H1 (cell line): ENCODE measurements around the gene FBXO28. TPM values are rescaled to one million over a fixed set of nuclear protein-coding genes. Genes with fewer than 3 reads are reported as not detected.

ENCODE experiments used
- CTCF ChIA-PET: fragments of 300-600 bp; sonication (Branson Sonifier 250); formaldehyde crosslinking; loops from one replicate; lab custom pipeline; 2021; ENCODE audit not compliant: partially characterized antibody; lab: Charles Lee
- POLR2A ChIA-PET: fragments of 300-600 bp; sonication (Branson Sonifier 250); formaldehyde crosslinking; loops from one replicate; lab custom pipeline; 2021; ENCODE audit warnings: inconsistent platforms; ENCODE audit not compliant: partially characterized antibody; lab: Charles Lee
- DNase-seq, 2 experiments: peaks; one replicate each; pipeline versions ENCODE4 v3.0.0 to v3.0.0-alpha.2; 2010 to 2022; ENCODE audit warnings: low spot score in 2 of 2, low read depth in 1 of 2, mixed read lengths in 1 of 2
- FAIRE-seq: peaks from 2 replicates; lab custom pipeline; 2011; peaks lifted over from hg19 to GRCh38; lab: Jason Lieb, UNC
- H2AFZ ChIP-seq: 2 replicates; pipeline ENCODE4 v1.8.1; 2012; ENCODE audit warnings: low read length, inconsistent platforms
- H2AK5ac ChIP-seq: 2 replicates; pipeline ENCODE4 v1.6.1; 2013; ENCODE audit warnings: low read depth, low read length
- H2BK120ac ChIP-seq: replicated peaks from 2 replicates; pipeline ENCODE3; 2013; ENCODE audit warnings: low read depth, low read length, inconsistent platforms
- H2BK12ac ChIP-seq: 2 replicates; pipeline ENCODE4 v1.6.1; 2013; ENCODE audit warnings: low read depth, low read length
- H2BK15ac ChIP-seq: 2 replicates; pipeline ENCODE4 v1.6.1; 2013; ENCODE audit warnings: low read length
- H2BK20ac ChIP-seq: 2 replicates; pipeline ENCODE4 v1.6.1; 2013; ENCODE audit warnings: low read length
- H2BK5ac ChIP-seq: 2 replicates; pipeline ENCODE4 v1.6.1; 2013; ENCODE audit warnings: low read depth, low read length
- H3K14ac ChIP-seq: 2 replicates; pipeline ENCODE4 v1.6.1; 2013; ENCODE audit warnings: inconsistent platforms; ENCODE audit not compliant: insufficient read length
- H3K18ac ChIP-seq: 2 replicates; pipeline ENCODE4 v1.6.1; 2013; ENCODE audit warnings: low read length; ENCODE audit errors: extremely low read depth
- H3K23ac ChIP-seq: 2 replicates; pipeline ENCODE4 v1.6.1; 2013; ENCODE audit warnings: inconsistent platforms; ENCODE audit not compliant: insufficient read length
- H3K23me2 ChIP-seq: 2 replicates; pipeline ENCODE4 v1.6.1; 2013; ENCODE audit warnings: low read depth, low read length
- H3K27ac ChIP-seq: 2 replicates; pipeline ENCODE4 v1.6.1; 2011; ENCODE audit warnings: low read depth, low read length, inconsistent platforms
- H3K27me3 ChIP-seq, 4 experiments: replicated peaks in 1 of 4; 1 replicate in 1 of 4; 2 replicates in 3 of 4; pipeline versions ENCODE4 v1.6.1 to v1.8.1; 2011 to 2013; ENCODE audit warnings: low read length in 3 of 4, mild to moderate bottlenecking in 3 of 4, inconsistent platforms in 2 of 4, mixed read lengths in 2 of 4, moderate library complexity in 1 of 4; ENCODE audit not compliant: control insufficient read depth in 3 of 4, insufficient read depth in 3 of 4; ENCODE audit errors: extremely low read depth in 1 of 4
- H3K36me3 ChIP-seq, 4 experiments: 2 replicates each; pipeline versions ENCODE4 v1.6.1 to v1.8.1; 2011 to 2013; ENCODE audit warnings: mild to moderate bottlenecking in 4 of 4, low read length in 3 of 4, moderate library complexity in 2 of 4, control low read depth in 1 of 4, inconsistent platforms in 1 of 4; ENCODE audit not compliant: insufficient read depth in 4 of 4, control insufficient read depth in 2 of 4
- H3K4ac ChIP-seq: replicated peaks from 2 replicates; pipeline ENCODE3; 2013; ENCODE audit warnings: low read length, low read depth, mixed read lengths, inconsistent platforms; ENCODE audit not compliant: insufficient read length
- H3K4me1 ChIP-seq, 4 experiments: replicated peaks in 1 of 4; 1 replicate in 1 of 4; 2 replicates in 3 of 4; pipeline versions ENCODE4 v1.6.1 to v1.8.1; 2011 to 2013; ENCODE audit warnings: low read length in 3 of 4, inconsistent platforms in 2 of 4, mixed read lengths in 1 of 4; ENCODE audit not compliant: insufficient read depth in 4 of 4, control insufficient read depth in 3 of 4
- H3K4me2 ChIP-seq, 2 experiments: 2 replicates each; pipeline versions ENCODE4 v1.6.1 to v1.8.1; 2011 to 2013; ENCODE audit warnings: low read depth in 2 of 2, low read length in 2 of 2, control low read depth in 1 of 2, inconsistent platforms in 1 of 2, mild to moderate bottlenecking in 1 of 2; ENCODE audit not compliant: insufficient read depth in 1 of 2
- H3K4me3 ChIP-seq, 4 experiments: fragments of 200-600, 300-600 bp in 1 of 4; sonication (generic), shearing (Covaris generic), sonication (Bioruptor Twin) in 1 of 4; 2 replicates each; pipeline versions ENCODE4 v1.5.1 to v1.8.1; 2011 to 2016; ENCODE audit warnings: low read length in 4 of 4, low read depth in 3 of 4, control low read depth in 2 of 4, inconsistent platforms in 2 of 4, mild to moderate bottlenecking in 2 of 4, mixed read lengths in 1 of 4, moderate library complexity in 1 of 4; ENCODE audit not compliant: insufficient read depth in 2 of 4; ENCODE audit errors: extremely low read depth in 1 of 4
- H3K56ac ChIP-seq: replicated peaks from 2 replicates; pipeline ENCODE3; 2013; ENCODE audit warnings: low read depth, mild to moderate bottlenecking, mixed read lengths, low read length, inconsistent platforms; ENCODE audit not compliant: insufficient read length
- H3K79me1 ChIP-seq: 2 replicates; pipeline ENCODE4 v1.6.1; 2013; ENCODE audit warnings: low read depth, low read length, control low read depth
- H3K79me2 ChIP-seq, 2 experiments: 2 replicates each; pipeline versions ENCODE4 v1.6.1 to v1.8.1; 2012 to 2013; ENCODE audit warnings: low read length in 2 of 2, mild to moderate bottlenecking in 2 of 2, inconsistent platforms in 1 of 2; ENCODE audit not compliant: insufficient read depth in 2 of 2, control insufficient read depth in 1 of 2
- H3K9ac ChIP-seq, 4 experiments: replicated peaks in 1 of 4; 1 replicate in 1 of 4; 2 replicates in 3 of 4; pipeline versions ENCODE4 v1.6.1 to v1.8.1; 2011 to 2013; ENCODE audit warnings: low read depth in 3 of 4, low read length in 3 of 4, control low read depth in 2 of 4, mild to moderate bottlenecking in 2 of 4, moderate library complexity in 2 of 4, inconsistent platforms in 1 of 4; ENCODE audit errors: extremely low read depth in 1 of 4
- H3K9me3 ChIP-seq, 2 experiments: 2 replicates each; pipeline versions ENCODE4 v1.6.1 to v1.8.1; 2012 to 2013; ENCODE audit warnings: mild to moderate bottlenecking in 2 of 2, moderate library complexity in 2 of 2, control low read depth in 1 of 2, inconsistent platforms in 1 of 2, low read depth in 1 of 2, low read length in 1 of 2, mixed read lengths in 1 of 2; ENCODE audit not compliant: insufficient read depth in 2 of 2
- H4K20me1 ChIP-seq, 2 experiments: replicated peaks in 1 of 2; 2 replicates each; pipeline versions ENCODE3 to v1.8.1; 2011 to 2013; ENCODE audit warnings: inconsistent platforms in 2 of 2, low read length in 2 of 2, mild to moderate bottlenecking in 1 of 2; ENCODE audit not compliant: insufficient read depth in 2 of 2, control insufficient read depth in 1 of 2
- H4K5ac ChIP-seq: 2 replicates; pipeline ENCODE4 v1.6.1; 2013; ENCODE audit warnings: low read length, low read depth, mixed read lengths, inconsistent platforms; ENCODE audit not compliant: insufficient read length
- H4K8ac ChIP-seq: 2 replicates; pipeline ENCODE4 v1.8.0; 2013; ENCODE audit warnings: mild to moderate bottlenecking, moderate library complexity, low read length, inconsistent platforms; ENCODE audit not compliant: insufficient read depth; ENCODE audit errors: extremely low read depth
- H4K91ac ChIP-seq: replicated peaks from 2 replicates; pipeline ENCODE3; 2013; ENCODE audit warnings: low read length, mixed read lengths, inconsistent platforms; ENCODE audit not compliant: insufficient read length
- CEBPB ChIP-seq: IDR thresholded peaks from 2 replicates; pipeline ENCODE4 v1.6.1; 2012; ENCODE audit warnings: low read depth, low read length
- SAP30 ChIP-seq: fragments of 300-600 bp; sonication (generic); IDR thresholded peaks from 2 replicates; pipeline ENCODE4 v1.7.1; 2012; ENCODE audit warnings: low read length, moderate library complexity, mild to moderate bottlenecking, inconsistent platforms; ENCODE audit not compliant: insufficient read depth, insufficient replicate concordance
- WGBS, 2 experiments: shearing (Covaris generic) in 1 of 2; methylation state at CpG; one replicate each; pipeline versions ENCODE4 v1.1.6 to v1.1.7; 2013 to 2015; ENCODE audit warnings: low lambda C conversion rate in 2 of 2, mixed read lengths in 2 of 2, inconsistent platforms in 1 of 2, low coverage in 1 of 2, missing lambda C conversion rate in 1 of 2; ENCODE audit not compliant: insufficient replicate concordance in 2 of 2, insufficient coverage in 1 of 2, insufficient read length in 1 of 2; ENCODE audit errors: extremely low coverage in 1 of 2, missing lambda C conversion rate in 1 of 2; 5-methylcytosine and 5-hydroxymethylcytosine counted together
- polyA plus RNA-seq, 7 experiments: library from polyadenylated mRNA; depleted of rRNA in 3 of 7; stranded (reverse) in 5 of 7; unstranded in 2 of 7; fragments of >200 nt in 5 of 7; fragments of 200-250 nt in 2 of 7; gene quantifications; 1 replicate in 5 of 7; 2 replicates in 1 of 7; 4 replicates in 1 of 7; pipeline versions ENCODE4 v1.2.1 to v1.2.3, GENCODE V29; 2011 to 2013; ENCODE audit warnings: missing spikeins in 2 of 7, mixed read lengths in 2 of 7
- total RNA-seq: library from RNA; stranded (reverse); fragmentation: NEBNext Ultra II Directional; extraction: Animal tissue kit (Norgen Biotek cat#: 25700); gene quantifications from 2 replicates; pipeline ENCODE4 v1.2.1, GENCODE V29; 2021

The FBXO28 gene
- total and polyA plus RNA-seq, 2 of the 8 experiments (the other 6 are each of a cell fraction or from before 2014, with no cell fraction given) = 10.3 to 42.5 TPM

DNA sequence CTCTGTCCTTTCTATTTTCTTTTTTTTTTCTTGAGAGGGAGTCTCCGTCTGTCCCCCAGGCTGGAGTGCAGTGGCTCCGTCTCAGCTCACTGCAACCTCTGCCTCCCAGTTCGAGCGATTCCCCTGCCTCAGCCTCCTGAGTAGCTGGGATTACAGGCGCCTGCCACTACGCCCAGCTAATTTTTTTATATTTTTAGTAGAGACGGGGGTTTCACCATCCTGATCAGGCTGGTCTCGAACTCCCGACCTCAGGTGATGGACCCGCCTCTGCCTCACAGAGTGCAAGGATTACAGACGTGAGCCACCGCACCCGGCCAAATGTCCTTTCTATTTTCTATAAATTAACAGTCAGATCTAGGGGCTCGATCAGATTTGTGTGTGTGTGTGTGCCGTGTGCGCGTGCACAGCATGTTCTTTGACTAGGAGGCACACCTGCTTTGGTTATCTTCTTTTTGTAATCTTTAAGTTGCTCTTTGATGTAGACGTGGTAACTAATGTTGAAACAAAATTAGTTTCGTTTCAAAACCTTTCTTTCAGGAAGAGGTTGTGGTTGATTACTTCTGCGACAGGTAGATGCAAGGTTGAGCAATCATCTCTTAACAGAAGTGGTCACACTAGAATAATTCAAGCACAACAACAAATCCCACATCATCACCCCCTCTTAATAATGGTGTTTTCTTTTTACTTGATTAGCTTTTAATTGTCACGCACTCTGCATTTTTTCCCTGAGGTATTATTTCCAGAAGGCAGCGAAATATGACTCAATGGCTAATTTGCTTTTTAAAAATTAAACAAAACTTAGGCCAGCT lies 68.3 kb downstream of the FBXO28 start:
- Histone ChIP-seq H2BK12ac (no peak overlapping the region; the same call in 1 of the 2 replicates), H4K5ac (peak overlapping the region; percentile 75), H2BK15ac (no peak overlapping the region), H3K23ac (no peak overlapping the region), H2BK5ac (no peak overlapping the region; the same call in 1 of the 2 replicates), H3K14ac (no peak overlapping the region), H3K4me1 (peaks cover 0 to 6% (median 1%) of the 10 kb centered on the region in 4 experiments; a peak in 3 of 7 replicates), H3K79me1 (peaks cover 2% of the 10 kb centered on the region; the same call in 1 of the 2 replicates), H3K36me3 (peaks cover 0 to 4% (median 0%) of the 10 kb centered on the region in 4 experiments; a peak in 1 of 8 replicates), H2AFZ (peak overlapping the region; percentile 27; the same call in 1 of the 2 replicates), H3K18ac (no peak overlapping the region), H4K8ac (peak overlapping the region; percentile 90), H3K4me2 (peak overlapping the region; percentile 67 to 86), H3K23me2 (peaks cover 9% of the 10 kb centered on the region; the same call in 1 of the 2 replicates), H2BK20ac (no peak overlapping the region), H3K27ac (0 out of 2 replicates have a peak overlapping the region, but pooled peaks have one; percentile 14), H3K4ac (peak overlapping the region; percentile 37), H3K27me3 (no peaks in the 10 kb centered on the region), H3K79me2 (peaks cover 0 to 37% of the 10 kb centered on the region in 2 experiments; a peak in 3 of 4 replicates), H3K4me3 (peak overlapping the region; percentile 70 to 92 (median 81)), H4K20me1 (peaks cover 0 to 5% of the 10 kb centered on the region in 2 experiments), H3K56ac (peak overlapping the region; percentile 73), H3K9me3 (no peaks in the 10 kb centered on the region), H2BK120ac (no peak overlapping the region), H3K9ac (peak overlapping the region in 2 of 4 experiments; percentile 29 to 36; a peak in 3 of 7 replicates), H4K91ac (no peak overlapping the region), H2AK5ac (no peak overlapping the region)
- no peak for FAIRE-seq
- no peak for TF ChIP-seq SAP30
- TF ChIP-seq CEBPB = peak; percentile 76
- POLR2A ChIA-PET = interaction anchor here (0.8 to 1.8 kb wide), 10 partner anchors 9 to 78 kb away, joined by 3 to 8 read pairs (median 5); partner anchors contain the start of gene FBXO28
- 78% methylated on average over 22 of the region's 22 CpGs; no CpG with 5 or more reads in 1 of the 2 experiments for WGBS, 2 experiments
- CTCF ChIA-PET = interaction anchor here (1.1 to 1.6 kb wide), 4 partner anchors 10 to 18 kb away, joined by 3 to 7 read pairs (median 4); no protein-coding TSS in a partner anchor
- DNase-seq = no peak
